Stimulated activated naive CD8-positive, alpha-beta T cell treated with anti-CD3 and anti-CD28 coated beads, Interleukin-15, Interleukin-2, amounts not matched to agents 100 ng/mL and 50 ng/mL, for 24 hours (primary cell): ENCODE data around the gene MSRB3.
"Not testable (repeated sequence)": the region's sequence is repeated elsewhere in the genome, so short reads cannot be mapped to it uniquely, and the experiment has no call there.

Experiments used
- H3K27ac Mint-ChIP-seq: one replicate; pipeline ENCODE4 v1.8.0; 2021; ENCODE audit warnings: mild to moderate bottlenecking, mixed read lengths
- H3K27me3 Mint-ChIP-seq: one replicate; pipeline ENCODE4 v1.8.0; 2021; ENCODE audit warnings: mixed read lengths
- H3K36me3 Mint-ChIP-seq: one replicate; pipeline ENCODE4 v1.8.0; 2021; ENCODE audit warnings: low read depth, mixed read lengths
- H3K4me1 Mint-ChIP-seq: one replicate; pipeline ENCODE4 v1.8.0; 2021; ENCODE audit warnings: low read depth, mixed read lengths
- H3K4me3 Mint-ChIP-seq: one replicate; pipeline ENCODE4 v1.8.0; 2021; ENCODE audit warnings: mild to moderate bottlenecking, mixed read lengths
- H3K9me3 Mint-ChIP-seq: one replicate; pipeline ENCODE4 v1.8.0; 2021; ENCODE audit warnings: mixed read lengths

MSRB3 gene

DNA sequence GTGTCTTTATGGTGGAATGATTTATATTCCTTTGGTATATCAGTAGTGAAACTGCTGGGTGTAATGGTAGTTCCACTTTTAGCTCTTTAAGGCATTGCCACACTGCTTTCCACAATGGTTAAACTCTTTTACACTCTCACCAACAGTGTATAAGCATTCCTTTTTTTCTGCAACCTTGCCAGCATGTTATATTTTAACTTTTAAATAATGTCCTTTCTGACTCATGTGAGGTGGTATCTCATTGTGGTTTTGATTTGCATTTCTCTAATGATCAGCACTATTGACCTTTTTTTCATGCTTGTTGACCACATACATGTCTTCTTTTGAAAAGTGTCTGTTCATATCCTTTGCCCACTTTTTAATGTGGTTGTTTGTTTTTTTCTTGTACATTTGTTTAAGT lies 142.5 kb downstream of the MSRB3 start:
- H3K27ac Mint-ChIP-seq = no peak overlapping the region
- H3K4me1 Mint-ChIP-seq = no peaks in the 10 kb centered on the region
- no peaks in the 10 kb centered on the region for H3K27me3 Mint-ChIP-seq
- no peaks in the 10 kb centered on the region for H3K36me3 Mint-ChIP-seq
- H3K9me3 Mint-ChIP-seq = peaks cover 20% of the 10 kb centered on the region
- no peak overlapping the region for H3K4me3 Mint-ChIP-seq

- H3K4me1 Mint-ChIP-seq = no peaks in the 10 kb centered on the region
- H3K4me3 Mint-ChIP-seq = no peak overlapping the region
- peaks cover 6% of the 10 kb centered on the region for H3K9me3 Mint-ChIP-seq
- H3K27ac Mint-ChIP-seq = no peak overlapping the region
- peaks cover 5% of the 10 kb centered on the region for H3K27me3 Mint-ChIP-seq
- H3K36me3 Mint-ChIP-seq = no peaks in the 10 kb centered on the region
These were observed 149.2 kb downstream of the MSRB3 start for GRCh38 chr12:65427646-65428045.

DNA sequence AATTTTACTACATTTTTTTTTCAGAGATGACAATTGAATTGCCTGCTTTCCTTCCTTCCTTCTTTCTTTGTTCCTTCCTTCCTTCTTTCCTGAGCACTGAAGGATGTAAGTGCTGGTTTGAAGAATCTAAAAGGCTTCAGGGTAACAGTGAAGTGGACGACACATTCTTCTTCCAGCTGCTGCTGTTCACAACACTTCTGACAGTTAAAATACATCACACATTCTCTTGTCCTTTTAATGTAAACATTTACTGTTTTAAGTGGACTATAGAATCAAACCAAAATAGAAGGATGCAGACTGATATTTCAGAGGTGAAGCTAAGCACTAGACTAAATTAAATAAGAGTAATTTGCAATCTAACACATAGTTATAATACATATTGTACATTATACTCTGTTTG lies 151.5 kb downstream of the MSRB3 start:
- Mint-ChIP-seq H3K4me3 (no peak overlapping the region), H3K27ac (no peak overlapping the region), H3K36me3 (no peaks in the 10 kb centered on the region), H3K27me3 (peaks cover 8% of the 10 kb centered on the region), H3K9me3 (no peaks in the 10 kb centered on the region), H3K4me1 (no peaks in the 10 kb centered on the region)

- no peak overlapping the region for H3K27ac Mint-ChIP-seq
- H3K36me3 Mint-ChIP-seq = no peaks in the 10 kb centered on the region
- no peak overlapping the region for H3K4me3 Mint-ChIP-seq
- H3K4me1 Mint-ChIP-seq = no peaks in the 10 kb centered on the region
- H3K27me3 Mint-ChIP-seq = peaks cover 9% of the 10 kb centered on the region
- H3K9me3 Mint-ChIP-seq = no peaks in the 10 kb centered on the region
These were observed 152.3 kb downstream of the MSRB3 start for GRCh38 chr12:65430571-65431306.

DNA sequence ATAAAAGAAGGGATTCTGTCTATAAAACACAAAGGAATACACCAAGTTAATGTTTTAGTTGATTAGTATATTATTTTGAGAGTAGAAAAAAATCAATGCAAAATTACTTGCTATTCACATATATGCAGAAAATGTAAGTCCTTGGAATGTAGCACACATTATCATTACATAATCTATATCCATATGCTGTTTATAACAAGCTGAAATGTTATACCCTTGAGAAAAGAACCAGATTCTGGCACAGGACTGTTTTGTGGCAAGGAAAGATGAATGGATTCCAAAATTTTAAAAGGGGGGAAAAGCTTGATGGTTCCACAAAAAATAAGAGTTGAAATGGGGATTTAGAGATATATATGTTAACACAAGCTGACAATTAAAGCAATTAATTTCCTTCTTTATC lies 153.6 kb downstream of the MSRB3 start:
- H3K4me1 Mint-ChIP-seq = no peaks in the 10 kb centered on the region
- H3K4me3 Mint-ChIP-seq = no peak overlapping the region
- H3K27ac Mint-ChIP-seq = no peak overlapping the region
- no peaks in the 10 kb centered on the region for H3K36me3 Mint-ChIP-seq
- H3K9me3 Mint-ChIP-seq = no peaks in the 10 kb centered on the region
- peaks cover 10% of the 10 kb centered on the region for H3K27me3 Mint-ChIP-seq

DNA sequence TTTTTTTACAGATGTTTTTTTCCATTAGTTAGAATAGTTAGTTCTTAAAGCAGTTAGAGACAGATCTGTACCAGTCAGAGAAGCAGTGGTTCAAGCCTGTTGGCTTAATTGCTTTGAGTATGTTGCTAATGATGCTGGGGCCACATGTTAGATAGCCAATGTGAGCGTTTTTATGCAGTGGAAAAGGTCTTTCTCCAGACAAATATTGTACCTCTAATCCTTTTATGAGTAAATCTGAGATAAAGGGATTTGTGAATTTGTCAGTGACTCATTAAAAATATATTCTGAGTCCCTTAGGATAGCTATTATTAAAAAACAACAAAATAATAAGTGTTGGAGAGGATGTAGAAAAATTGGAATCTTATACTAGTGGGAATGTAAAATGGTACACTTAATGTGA lies 154.2 kb downstream of the MSRB3 start:
- H3K36me3 Mint-ChIP-seq = no peaks in the 10 kb centered on the region
- no peaks in the 10 kb centered on the region for H3K9me3 Mint-ChIP-seq
- H3K27ac Mint-ChIP-seq = no peak overlapping the region
- H3K4me3 Mint-ChIP-seq = no peak overlapping the region
- peaks cover 7% of the 10 kb centered on the region for H3K27me3 Mint-ChIP-seq
- no peaks in the 10 kb centered on the region for H3K4me1 Mint-ChIP-seq

GRCh38 chr12:65434737-65435136 lies 156.3 kb downstream of the MSRB3 start:
- no peak overlapping the region for H3K4me3 Mint-ChIP-seq
- no peak overlapping the region for H3K27ac Mint-ChIP-seq
- H3K27me3 Mint-ChIP-seq = peaks cover 15% of the 10 kb centered on the region

GRCh38 chr12:65443038-65443437 lies 164.6 kb downstream of the MSRB3 start:
- Mint-ChIP-seq H3K9me3 (no peaks in the 10 kb centered on the region), H3K27ac (no peak overlapping the region), H3K4me3 (no peak overlapping the region), H3K27me3 (peaks cover 4% of the 10 kb centered on the region), H3K4me1 (no peaks in the 10 kb centered on the region), H3K36me3 (no peaks in the 10 kb centered on the region)

More at GRCh38 chr12:65434737-65435136, 156.3 kb downstream of the MSRB3 start:
- Mint-ChIP-seq H3K36me3 (no peaks in the 10 kb centered on the region), H3K9me3 (no peaks in the 10 kb centered on the region), H3K4me1 (no peaks in the 10 kb centered on the region)

DNA sequence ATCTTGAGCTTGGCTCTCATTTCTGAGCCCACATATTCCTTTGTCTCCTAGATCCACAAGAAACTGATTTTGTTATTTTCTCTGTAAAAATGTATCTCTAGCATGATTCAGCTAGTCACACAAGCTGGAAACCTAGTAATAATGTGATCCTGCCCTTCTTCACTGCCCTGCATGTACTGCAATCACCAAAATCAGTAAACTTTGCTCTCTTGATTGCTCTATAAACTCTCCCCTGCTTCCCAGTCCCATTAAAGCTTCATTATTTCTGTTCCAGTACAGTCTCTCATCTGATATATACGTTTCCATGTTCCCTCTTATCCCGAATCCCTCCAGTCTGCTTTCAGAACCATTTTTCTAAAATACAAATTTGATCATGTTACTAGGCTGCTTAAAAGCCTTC lies 166.5 kb downstream of the MSRB3 start:
- Mint-ChIP-seq H3K4me3 (no peak overlapping the region), H3K4me1 (no peaks in the 10 kb centered on the region), H3K9me3 (no peaks in the 10 kb centered on the region), H3K27ac (no peak overlapping the region), H3K27me3 (no peaks in the 10 kb centered on the region), H3K36me3 (no peaks in the 10 kb centered on the region)

DNA sequence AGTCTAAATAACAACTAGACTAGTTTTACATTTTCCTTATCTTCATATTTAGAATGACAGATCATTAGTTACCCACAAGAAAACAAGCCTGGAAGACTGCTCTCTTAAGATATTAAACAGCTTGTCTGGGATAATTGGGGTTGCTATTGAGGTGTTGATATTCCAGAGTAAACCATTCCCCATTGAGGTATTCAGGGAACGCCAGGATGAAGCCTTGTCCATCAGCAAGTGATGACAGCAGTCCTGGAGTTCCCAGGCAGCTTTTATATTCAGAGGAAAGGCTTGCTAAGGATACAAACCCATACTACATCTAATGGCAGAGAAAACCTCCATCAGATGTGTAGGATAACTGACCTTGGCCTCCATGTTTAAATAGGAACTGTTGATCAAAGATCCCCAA lies 168.4 kb downstream of the MSRB3 start:
- no peaks in the 10 kb centered on the region for H3K4me1 Mint-ChIP-seq
- no peaks in the 10 kb centered on the region for H3K36me3 Mint-ChIP-seq
- H3K9me3 Mint-ChIP-seq = no peaks in the 10 kb centered on the region
- no peaks in the 10 kb centered on the region for H3K27me3 Mint-ChIP-seq
- no peak overlapping the region for H3K4me3 Mint-ChIP-seq
- H3K27ac Mint-ChIP-seq = no peak overlapping the region

DNA sequence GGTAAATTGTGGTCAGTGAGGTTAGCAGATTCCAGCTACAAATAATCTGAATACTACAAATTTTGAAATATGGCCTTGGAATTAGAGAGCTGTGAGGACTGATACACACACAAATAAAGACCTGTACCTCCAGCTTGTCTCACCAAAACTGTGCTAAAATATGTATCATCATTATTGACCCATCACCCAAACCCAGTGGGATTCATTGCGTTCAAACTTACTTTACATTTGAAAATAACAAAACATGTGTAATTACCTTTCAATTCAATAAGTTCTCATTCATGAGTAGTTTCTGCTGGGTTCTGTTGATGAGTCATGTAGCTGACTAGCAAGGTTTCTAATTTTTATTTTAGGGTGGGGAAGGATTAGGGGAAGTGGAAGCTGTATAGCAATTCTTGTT lies 170.9 kb downstream of the MSRB3 start:
- Mint-ChIP-seq H3K4me3 (no peak overlapping the region), H3K9me3 (no peaks in the 10 kb centered on the region), H3K27ac (no peak overlapping the region), H3K4me1 (no peaks in the 10 kb centered on the region), H3K27me3 (no peaks in the 10 kb centered on the region), H3K36me3 (no peaks in the 10 kb centered on the region)

DNA sequence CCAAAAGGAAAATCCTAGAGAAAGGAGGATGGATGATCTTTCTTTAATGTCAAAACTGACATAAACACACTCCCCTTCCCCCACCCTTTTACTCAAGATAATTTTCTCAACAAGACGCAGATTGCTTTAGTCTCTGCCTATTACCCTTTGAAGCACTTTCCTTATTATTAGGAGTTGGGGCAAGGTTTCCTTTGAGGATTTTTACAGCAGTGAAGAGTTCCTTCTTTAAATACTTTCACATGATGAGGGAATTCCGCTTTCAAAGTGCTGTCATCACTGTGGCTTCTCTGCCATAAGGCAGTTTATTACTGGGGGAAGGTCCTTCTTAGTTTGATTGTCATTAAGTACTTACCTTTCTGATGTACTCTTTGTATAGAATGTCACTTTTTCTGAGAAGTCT lies 172.1 kb downstream of the MSRB3 start:
- Mint-ChIP-seq H3K27ac (no peak overlapping the region), H3K4me3 (no peak overlapping the region), H3K4me1 (no peaks in the 10 kb centered on the region), H3K27me3 (no peaks in the 10 kb centered on the region), H3K36me3 (no peaks in the 10 kb centered on the region), H3K9me3 (no peaks in the 10 kb centered on the region)

DNA sequence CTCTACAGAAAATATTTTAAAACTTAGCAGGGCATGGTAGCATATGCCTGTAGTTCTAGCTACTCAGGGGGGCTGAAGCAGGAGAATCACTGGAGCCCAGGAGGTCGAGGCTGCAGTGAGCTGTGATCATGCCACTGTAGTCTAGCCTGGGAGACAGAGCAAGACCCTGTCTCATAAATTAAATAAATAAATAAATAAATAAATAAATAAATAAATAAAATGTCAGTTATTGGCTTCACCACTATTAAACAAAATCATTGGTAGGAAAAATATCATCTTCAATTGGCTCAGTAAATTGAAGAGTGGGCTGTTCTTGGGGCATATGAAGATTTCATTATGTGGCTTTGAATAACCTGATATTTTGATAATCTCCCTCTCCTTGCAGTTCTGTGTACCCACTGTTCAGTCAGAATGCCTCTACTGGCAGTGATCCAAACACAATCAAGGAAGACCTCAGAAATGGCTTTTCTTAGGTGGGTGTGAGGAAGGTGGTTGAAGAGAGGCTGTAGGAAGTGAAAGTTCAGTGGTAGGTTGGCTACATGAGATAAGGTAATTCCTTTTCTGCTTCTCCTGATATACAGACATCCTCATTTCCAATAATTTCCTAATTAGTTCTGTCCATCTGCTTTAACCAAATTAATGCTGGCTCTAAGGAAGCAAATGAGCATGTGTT lies 175.8 kb downstream of the MSRB3 start:
- H3K36me3 Mint-ChIP-seq = no peaks in the 10 kb centered on the region
- no peaks in the 10 kb centered on the region for H3K4me1 Mint-ChIP-seq
- H3K27me3 Mint-ChIP-seq = no peaks in the 10 kb centered on the region
- no peak overlapping the region for H3K4me3 Mint-ChIP-seq
- no peak overlapping the region for H3K27ac Mint-ChIP-seq
- H3K9me3 Mint-ChIP-seq = no peaks in the 10 kb centered on the region

- not testable (repeated sequence) for H3K4me3 Mint-ChIP-seq, H3K27me3 Mint-ChIP-seq, H3K9me3 Mint-ChIP-seq, H3K27ac Mint-ChIP-seq, H3K4me1 Mint-ChIP-seq, H3K36me3 Mint-ChIP-seq
These were observed 178.9 kb downstream of the MSRB3 start for GRCh38 chr12:65457341-65457740.

- no peaks in the 10 kb centered on the region for H3K27me3 Mint-ChIP-seq
- H3K9me3 Mint-ChIP-seq = no peaks in the 10 kb centered on the region
- no peak overlapping the region for H3K4me3 Mint-ChIP-seq
- H3K4me1 Mint-ChIP-seq = no peaks in the 10 kb centered on the region
- no peak overlapping the region for H3K27ac Mint-ChIP-seq
- H3K36me3 Mint-ChIP-seq = no peaks in the 10 kb centered on the region
These were observed 180.2 kb downstream of the MSRB3 start for GRCh38 chr12:65458718-65459117.

- H3K4me1 Mint-ChIP-seq = no peaks in the 10 kb centered on the region
- H3K4me3 Mint-ChIP-seq = no peak overlapping the region
These were observed 181.1 kb downstream of the MSRB3 start for GRCh38 chr12:65459545-65459944.

More at GRCh38 chr12:65459545-65459944, 181.1 kb downstream of the MSRB3 start:
- Mint-ChIP-seq H3K9me3 (no peaks in the 10 kb centered on the region), H3K27ac (no peak overlapping the region), H3K27me3 (no peaks in the 10 kb centered on the region), H3K36me3 (no peaks in the 10 kb centered on the region)
